Central memory CD8-positive, alpha-beta T cell (primary cell): ENCODE measurements around the gene TSPYL1.
"Not testable (repeated sequence)": the region's sequence is repeated elsewhere in the genome, so short reads cannot be mapped to it uniquely, and the experiment has no call there.

Experiments
- ATAC-seq: fragments of 150-1000 bp; cut with Tn5 transposase; replicated peaks from 2 replicates; pipeline ENCODE4 v1.10.0; 2022; ENCODE audit warnings: mild to moderate bottlenecking, moderate FRiP score, moderate number of reproducible peaks; ENCODE audit not compliant: poor library complexity, severe bottlenecking; ENCODE audit errors: extremely low read depth
- DNase-seq, 2 donors: peaks; one replicate each; pipeline ENCODE4 v3.0.0; 2021; ENCODE audit warnings: low spot score in 2 of 2
- H3K27ac Mint-ChIP-seq: one replicate; pipeline ENCODE4 v1.8.0; 2022; ENCODE audit warnings: low read depth, mild to moderate bottlenecking, moderate library complexity, mixed read lengths
- H3K27me3 Mint-ChIP-seq: one replicate; pipeline ENCODE4 v1.8.0; 2022; ENCODE audit warnings: mixed read lengths
- H3K36me3 Mint-ChIP-seq: one replicate; pipeline ENCODE4 v1.8.0; 2022; ENCODE audit warnings: mild to moderate bottlenecking, moderate library complexity, mixed read lengths; ENCODE audit not compliant: insufficient read depth
- H3K4me1 Mint-ChIP-seq: one replicate; pipeline ENCODE4 v1.8.0; 2022; ENCODE audit warnings: mixed read lengths
- H3K4me3 Mint-ChIP-seq: one replicate; pipeline ENCODE4 v1.8.0; 2022; ENCODE audit warnings: mild to moderate bottlenecking, moderate library complexity, mixed read lengths
- H3K9me3 Mint-ChIP-seq: one replicate; pipeline ENCODE4 v1.8.0; 2022; ENCODE audit warnings: mixed read lengths

The TSPYL1 gene

DNA sequence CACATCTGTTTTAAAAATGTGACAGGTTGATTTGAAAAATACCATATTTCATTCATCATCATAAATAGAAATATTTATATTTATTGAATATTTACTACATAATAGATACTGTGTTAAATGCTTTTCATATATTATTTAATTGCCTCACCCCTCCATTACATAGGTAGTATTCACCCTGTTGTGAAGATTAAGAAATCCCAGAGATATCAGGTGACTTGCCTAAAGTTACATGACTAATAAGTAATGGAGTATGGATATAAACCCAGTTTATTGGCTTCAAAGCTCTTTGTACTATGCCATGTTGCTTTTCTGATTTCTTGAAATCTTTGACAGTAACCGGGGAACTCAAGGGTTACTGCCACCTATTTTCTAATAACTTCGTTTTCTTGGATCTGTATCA, 10.1 kb upstream of the TSPYL1 start:
- Mint-ChIP-seq H3K36me3 (peaks cover 1% of the 10 kb centered on the region), H3K9me3 (no peaks in the 10 kb centered on the region), H3K27me3 (no peaks in the 10 kb centered on the region), H3K4me3 (no peak overlapping the region), H3K27ac (no peak overlapping the region), H3K4me1 (no peaks in the 10 kb centered on the region)
- no peak for DNase-seq
- ATAC-seq, result no peak

DNA sequence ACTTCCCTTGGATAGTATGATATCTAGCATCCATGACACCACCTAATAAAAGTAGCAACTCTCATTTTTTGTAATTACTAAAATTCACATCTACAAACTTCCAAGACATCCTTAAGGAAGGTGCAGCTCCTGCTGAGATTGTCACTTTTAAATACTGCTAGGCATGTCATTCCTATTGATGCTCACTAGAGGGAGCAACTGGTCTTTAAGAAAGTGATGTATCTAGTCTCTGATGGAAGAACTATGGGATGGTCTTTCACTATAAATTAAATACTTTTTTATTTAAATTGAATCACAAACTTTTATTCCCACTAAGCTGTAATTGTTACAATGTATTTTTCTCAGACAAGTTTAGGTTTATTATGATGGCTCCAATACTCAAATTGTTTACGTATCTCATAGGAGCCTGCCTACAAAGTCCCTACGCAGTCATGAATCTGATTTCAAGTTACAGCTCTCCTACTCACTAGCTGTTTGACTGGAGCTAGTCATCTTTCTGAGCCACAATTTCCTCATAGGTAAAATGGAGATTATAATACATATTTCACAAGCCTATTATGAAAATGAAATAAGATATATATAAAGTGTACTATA, 8.1 kb upstream of the TSPYL1 start:
- H3K4me3 Mint-ChIP-seq, result no peak overlapping the region
- DNase-seq (no peak), ATAC-seq (peak; percentile 40)
- H3K4me1 Mint-ChIP-seq, result no peaks in the 10 kb centered on the region
- no peaks in the 10 kb centered on the region for H3K27me3 Mint-ChIP-seq
- H3K27ac Mint-ChIP-seq, result no peak overlapping the region
- H3K9me3 Mint-ChIP-seq, result no peaks in the 10 kb centered on the region
- no peaks in the 10 kb centered on the region for H3K36me3 Mint-ChIP-seq

DNA sequence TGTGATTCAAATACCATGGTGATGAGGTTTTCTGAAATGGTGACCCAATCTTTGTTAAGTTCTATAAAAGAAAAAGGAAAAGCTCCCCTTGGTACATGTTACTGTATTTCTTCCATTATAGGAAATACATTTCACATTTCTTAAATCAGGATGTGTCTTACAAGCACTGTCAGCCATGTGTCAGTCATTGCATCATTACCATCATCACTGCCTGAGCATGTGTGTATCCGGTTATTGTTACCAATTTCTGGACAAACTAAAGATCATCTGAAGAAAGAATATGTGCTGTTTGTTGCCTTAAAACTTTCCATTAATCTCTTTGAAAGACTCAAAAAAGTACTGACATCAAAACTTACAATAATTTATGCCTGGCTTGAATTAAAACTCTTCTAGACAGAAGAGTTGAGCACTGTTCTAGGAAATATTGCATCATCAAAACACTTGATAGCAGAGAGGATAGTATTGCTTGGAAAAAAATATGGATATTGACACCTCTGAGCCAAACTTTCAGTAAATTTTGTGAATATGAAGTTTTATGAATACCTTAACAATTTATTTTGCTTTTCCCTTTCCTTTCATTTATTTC, 7.1 kb upstream of the TSPYL1 start:
- no peak overlapping the region for H3K4me3 Mint-ChIP-seq
- no peaks in the 10 kb centered on the region for H3K36me3 Mint-ChIP-seq

GRCh38 chr6:116284984-116285383, 5.3 kb upstream of the TSPYL1 start:
- H3K4me1 Mint-ChIP-seq, H3K4me3 Mint-ChIP-seq, H3K36me3 Mint-ChIP-seq, ATAC-seq, DNase-seq, H3K27ac Mint-ChIP-seq, H3K9me3 Mint-ChIP-seq, H3K27me3 Mint-ChIP-seq: not testable (repeated sequence)

More for the DNA sequence above, 7.1 kb upstream of the TSPYL1 start:
- no peak for ATAC-seq
- Mint-ChIP-seq H3K4me1 (no peaks in the 10 kb centered on the region), H3K9me3 (no peaks in the 10 kb centered on the region), H3K27ac (no peak overlapping the region), H3K27me3 (no peaks in the 10 kb centered on the region)
- DNase-seq, result no peak

DNA sequence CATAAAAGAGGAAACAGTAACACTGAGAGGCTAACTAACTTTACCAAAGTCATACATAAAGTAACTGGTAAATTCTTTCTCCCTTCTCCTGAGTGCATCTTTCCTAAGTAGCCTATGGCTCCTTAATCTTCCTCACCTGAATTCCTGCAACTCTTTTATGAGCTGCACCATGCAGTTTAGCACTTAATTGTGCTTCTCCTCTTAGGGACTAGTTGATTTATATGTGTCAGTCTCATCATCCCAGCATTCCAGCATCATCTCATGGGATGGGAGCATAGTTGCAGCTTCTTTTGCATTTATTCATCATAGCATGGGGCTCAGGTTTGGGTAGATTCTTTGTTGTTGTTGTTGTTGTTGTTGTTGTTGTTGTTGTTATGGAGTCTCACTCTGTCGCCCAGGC, 3.5 kb upstream of the TSPYL1 start:
- ATAC-seq, result no peak
- peaks cover 21% of the 10 kb centered on the region for H3K4me1 Mint-ChIP-seq
- DNase-seq, result no peak
- H3K27me3 Mint-ChIP-seq, result no peaks in the 10 kb centered on the region
- H3K27ac Mint-ChIP-seq, result no peak overlapping the region
- no peak overlapping the region for H3K4me3 Mint-ChIP-seq
- no peaks in the 10 kb centered on the region for H3K9me3 Mint-ChIP-seq
- peaks cover 19% of the 10 kb centered on the region for H3K36me3 Mint-ChIP-seq

GRCh38 chr6:116282698-116283097, 3.0 kb upstream of the TSPYL1 start:
- peaks cover 21% of the 10 kb centered on the region for H3K36me3 Mint-ChIP-seq
- H3K9me3 Mint-ChIP-seq, result no peaks in the 10 kb centered on the region
- H3K27me3 Mint-ChIP-seq, result no peaks in the 10 kb centered on the region
- ATAC-seq (no peak), DNase-seq (no peak)
- H3K4me3 Mint-ChIP-seq, result no peak overlapping the region
- no peak overlapping the region for H3K27ac Mint-ChIP-seq
- peaks cover 25% of the 10 kb centered on the region for H3K4me1 Mint-ChIP-seq

- ATAC-seq (no peak), DNase-seq (no peak)
- Mint-ChIP-seq H3K4me1 (peaks cover 42% of the 10 kb centered on the region), H3K9me3 (no peaks in the 10 kb centered on the region), H3K36me3 (peaks cover 36% of the 10 kb centered on the region), H3K27me3 (no peaks in the 10 kb centered on the region), H3K4me3 (peak overlapping the region; percentile 89), H3K27ac (peak overlapping the region; percentile 98)
Measured at GRCh38 chr6:116280933-116281316, 1.2 kb upstream of the TSPYL1 start.

GRCh38 chr6:116280161-116280932, 617 bp upstream of the TSPYL1 start:
- Mint-ChIP-seq H3K36me3 (peaks cover 42% of the 10 kb centered on the region), H3K27me3 (no peaks in the 10 kb centered on the region), H3K4me3 (peak overlapping the region; percentile 89), H3K9me3 (no peaks in the 10 kb centered on the region), H3K4me1 (peaks cover 48% of the 10 kb centered on the region), H3K27ac (peak overlapping the region; percentile 98)
- no peak for DNase-seq
- ATAC-seq, result no peak

DNA sequence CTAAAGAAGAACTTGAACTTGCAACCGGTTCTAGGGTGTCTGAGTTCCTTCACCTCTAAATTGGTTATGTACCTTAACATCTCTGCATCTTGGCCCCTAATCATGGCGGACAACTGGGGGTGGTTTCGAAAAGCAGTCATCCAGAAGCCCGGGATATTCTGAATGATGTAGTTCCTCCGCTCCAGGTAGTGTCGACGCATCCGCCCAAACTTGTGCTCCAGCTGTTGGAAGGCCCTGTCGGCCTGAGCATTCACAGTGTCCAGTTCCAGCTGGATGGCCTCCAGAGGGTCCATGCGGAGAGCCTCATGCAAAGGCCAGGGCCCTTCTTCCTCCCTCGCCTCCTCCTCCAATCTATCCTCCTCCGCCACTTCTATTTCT, 887 bp downstream of the TSPYL1 start:
- H3K9me3 Mint-ChIP-seq, result no peaks in the 10 kb centered on the region
- DNase-seq, result no peak
- H3K36me3 Mint-ChIP-seq, result peaks cover 55% of the 10 kb centered on the region
- no peaks in the 10 kb centered on the region for H3K27me3 Mint-ChIP-seq
- H3K27ac Mint-ChIP-seq, result peak overlapping the region; percentile 98
- peak overlapping the region; percentile 89 for H3K4me3 Mint-ChIP-seq
- peaks cover 53% of the 10 kb centered on the region for H3K4me1 Mint-ChIP-seq
- ATAC-seq, result no peak

DNA sequence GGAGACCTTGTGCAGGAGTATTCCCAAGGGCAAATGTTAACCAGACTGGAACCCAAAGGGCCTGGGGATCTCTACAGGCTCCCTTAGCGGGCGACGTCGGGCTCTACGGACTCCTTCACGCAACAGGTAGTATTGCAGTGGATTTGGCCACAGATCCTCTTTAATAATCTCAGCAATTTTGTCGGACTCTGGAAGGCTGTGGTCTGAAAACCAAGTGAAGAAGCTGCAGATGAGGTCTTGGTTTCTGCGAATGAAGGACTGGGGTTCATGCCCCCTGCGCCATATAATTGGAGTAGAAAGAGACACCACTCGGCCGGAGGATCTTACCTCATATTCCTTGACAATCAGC, 1.3 kb downstream of the TSPYL1 start:
- no peaks in the 10 kb centered on the region for H3K27me3 Mint-ChIP-seq
- no peak for ATAC-seq
- no peaks in the 10 kb centered on the region for H3K9me3 Mint-ChIP-seq
- peak overlapping the region; percentile 98 for H3K27ac Mint-ChIP-seq
- peaks cover 59% of the 10 kb centered on the region for H3K36me3 Mint-ChIP-seq
- DNase-seq, result no peak
- H3K4me3 Mint-ChIP-seq, result peak overlapping the region; percentile 89
- H3K4me1 Mint-ChIP-seq, result peaks cover 54% of the 10 kb centered on the region

- peak overlapping the region; percentile 89 for H3K4me3 Mint-ChIP-seq
- DNase-seq, result no peak
- peaks cover 68% of the 10 kb centered on the region for H3K36me3 Mint-ChIP-seq
- peak overlapping the region; percentile 98 for H3K27ac Mint-ChIP-seq
- peaks cover 64% of the 10 kb centered on the region for H3K4me1 Mint-ChIP-seq
- no peaks in the 10 kb centered on the region for H3K27me3 Mint-ChIP-seq
- no peak for ATAC-seq
- H3K9me3 Mint-ChIP-seq, result no peaks in the 10 kb centered on the region
Measured at GRCh38 chr6:116277124-116277523, 2.6 kb downstream of the TSPYL1 start.

DNA sequence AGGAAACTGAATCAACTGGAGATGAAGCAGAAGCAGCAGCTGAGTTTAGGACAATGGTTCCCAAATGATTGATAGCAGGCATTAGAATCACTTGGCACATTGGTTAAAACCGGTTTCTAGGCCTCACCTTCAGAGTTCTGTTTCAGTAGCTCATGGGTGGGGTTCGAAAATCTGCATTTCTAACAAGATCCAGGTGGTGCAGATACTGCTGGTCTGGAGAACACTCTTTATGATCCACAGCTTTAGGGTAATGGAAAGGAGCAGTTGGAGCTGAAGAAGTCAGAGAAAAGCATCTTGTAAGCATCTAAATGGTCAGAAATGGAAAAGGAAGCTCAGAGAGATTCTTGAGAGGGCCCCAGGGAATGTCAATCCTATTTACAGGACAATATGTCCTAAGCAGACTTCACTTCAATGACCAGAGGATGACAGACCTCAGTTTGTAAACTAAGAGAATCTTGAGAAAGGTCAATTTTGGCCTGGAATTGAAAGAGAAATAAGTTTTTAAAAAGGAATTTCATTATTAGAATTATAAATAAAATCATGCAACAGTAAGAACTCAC, 8.5 kb downstream of the TSPYL1 start:
- ATAC-seq, result no peak
- DNase-seq, result no peak
- no peaks in the 10 kb centered on the region for H3K9me3 Mint-ChIP-seq
- no peaks in the 10 kb centered on the region for H3K27me3 Mint-ChIP-seq
- H3K36me3 Mint-ChIP-seq, result peaks cover 43% of the 10 kb centered on the region
- H3K4me1 Mint-ChIP-seq, result peaks cover 42% of the 10 kb centered on the region
- no peak overlapping the region for H3K4me3 Mint-ChIP-seq
- no peak overlapping the region for H3K27ac Mint-ChIP-seq
